Gastroesophageal sphincter (tissue), 3 donors: Measurements from ENCODE around the gene NKX2-8.

ENCODE experiments used
- POLR2A ChIP-seq, 2 donors: fragments of 450-650 bp; IDR thresholded peaks; one replicate each; pipeline ENCODE4 v1.6.1; 2017; ENCODE audit warnings: antibody characterized with exemption in 2 of 2, mild to moderate bottlenecking in 2 of 2, moderate library complexity in 1 of 2
- POLR2AphosphoS5 ChIP-seq: sonication (generic); formaldehyde crosslinking; IDR thresholded peaks from one replicate; pipeline ENCODE4 v1.6.1; 2017; ENCODE audit warnings: antibody characterized with exemption
- TF ChIP-seq, protein P1 (sequence below), 4 experiments: fragments of 200-600 bp in 2 of 4; fragments of 450-650 bp in 2 of 4; sonication (generic) in 1 of 4; IDR thresholded peaks; one replicate each; pipeline ENCODE4 v1.5.1; 2017 to 2019; ENCODE audit warnings: antibody characterized with exemption in 4 of 4, mild to moderate bottlenecking in 2 of 4, moderate library complexity in 2 of 4

DNA sequence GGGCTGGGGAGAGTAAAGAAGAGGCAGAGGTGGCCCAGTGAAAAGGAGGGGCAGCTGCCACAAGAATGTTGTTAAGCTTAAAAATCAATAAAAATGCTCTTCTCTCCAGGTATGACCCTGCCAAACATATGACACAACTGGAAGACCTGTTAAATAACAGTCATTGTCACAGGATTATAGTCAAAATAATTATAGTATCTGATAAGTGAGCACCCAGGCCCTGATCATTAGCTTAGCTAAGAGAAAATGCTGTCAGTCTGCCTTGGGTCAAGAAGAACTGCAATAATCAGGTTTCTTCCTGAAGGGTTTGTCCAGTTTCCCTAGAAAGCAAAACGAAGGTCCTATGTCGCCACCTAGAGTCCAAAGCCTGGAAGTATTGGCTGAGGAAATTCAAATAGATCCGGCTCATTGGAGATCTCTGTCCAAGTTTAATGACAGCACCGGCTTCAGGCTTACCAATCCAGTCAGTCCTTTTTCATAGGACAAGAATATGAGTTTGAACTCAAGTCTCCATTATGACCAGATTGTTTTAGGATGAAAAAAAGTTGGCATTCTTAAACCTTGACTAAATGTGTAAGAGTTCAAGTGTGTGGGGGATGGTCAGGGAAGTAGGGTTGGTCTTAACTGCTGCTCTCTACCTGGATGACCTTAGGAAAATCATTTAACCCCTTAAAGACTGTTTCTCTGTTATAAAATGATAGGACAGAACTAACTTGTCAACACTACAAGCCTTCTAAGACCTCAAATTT lies 22.5 kb upstream of the NKX2-8 start:
- TF ChIP-seq, protein P1, sequence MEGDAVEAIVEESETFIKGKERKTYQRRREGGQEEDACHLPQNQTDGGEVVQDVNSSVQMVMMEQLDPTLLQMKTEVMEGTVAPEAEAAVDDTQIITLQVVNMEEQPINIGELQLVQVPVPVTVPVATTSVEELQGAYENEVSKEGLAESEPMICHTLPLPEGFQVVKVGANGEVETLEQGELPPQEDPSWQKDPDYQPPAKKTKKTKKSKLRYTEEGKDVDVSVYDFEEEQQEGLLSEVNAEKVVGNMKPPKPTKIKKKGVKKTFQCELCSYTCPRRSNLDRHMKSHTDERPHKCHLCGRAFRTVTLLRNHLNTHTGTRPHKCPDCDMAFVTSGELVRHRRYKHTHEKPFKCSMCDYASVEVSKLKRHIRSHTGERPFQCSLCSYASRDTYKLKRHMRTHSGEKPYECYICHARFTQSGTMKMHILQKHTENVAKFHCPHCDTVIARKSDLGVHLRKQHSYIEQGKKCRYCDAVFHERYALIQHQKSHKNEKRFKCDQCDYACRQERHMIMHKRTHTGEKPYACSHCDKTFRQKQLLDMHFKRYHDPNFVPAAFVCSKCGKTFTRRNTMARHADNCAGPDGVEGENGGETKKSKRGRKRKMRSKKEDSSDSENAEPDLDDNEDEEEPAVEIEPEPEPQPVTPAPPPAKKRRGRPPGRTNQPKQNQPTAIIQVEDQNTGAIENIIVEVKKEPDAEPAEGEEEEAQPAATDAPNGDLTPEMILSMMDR (IDR thresholded peaks at IDR 0.05): peak; percentile 47 to 73 (median 59)
- TF ChIP-seq POLR2A (IDR thresholded peaks at IDR 0.05): no peak
- no peak for TF ChIP-seq POLR2AphosphoS5
